ENCODE measurements around the gene TMBIM6.

- TF ChIP-seq CTCF (conservative IDR thresholded peaks at IDR 0.05) (no peak), ZFX (IDR thresholded peaks at IDR 0.05) (no peak)
These were observed 56.9 kb downstream of the TMBIM6 start for GRCh38 chr12:49798248-49798647.

Measured in C4-2B (cell line).